NCI-H2029 (cell line): ENCODE data around the gene ATP5IF1.

Experiments used
- DNase-seq: peaks from one replicate; lab custom pipeline; 2025; lab: John Stamatoyannopoulos, UW

ATP5IF1 gene

DNA sequence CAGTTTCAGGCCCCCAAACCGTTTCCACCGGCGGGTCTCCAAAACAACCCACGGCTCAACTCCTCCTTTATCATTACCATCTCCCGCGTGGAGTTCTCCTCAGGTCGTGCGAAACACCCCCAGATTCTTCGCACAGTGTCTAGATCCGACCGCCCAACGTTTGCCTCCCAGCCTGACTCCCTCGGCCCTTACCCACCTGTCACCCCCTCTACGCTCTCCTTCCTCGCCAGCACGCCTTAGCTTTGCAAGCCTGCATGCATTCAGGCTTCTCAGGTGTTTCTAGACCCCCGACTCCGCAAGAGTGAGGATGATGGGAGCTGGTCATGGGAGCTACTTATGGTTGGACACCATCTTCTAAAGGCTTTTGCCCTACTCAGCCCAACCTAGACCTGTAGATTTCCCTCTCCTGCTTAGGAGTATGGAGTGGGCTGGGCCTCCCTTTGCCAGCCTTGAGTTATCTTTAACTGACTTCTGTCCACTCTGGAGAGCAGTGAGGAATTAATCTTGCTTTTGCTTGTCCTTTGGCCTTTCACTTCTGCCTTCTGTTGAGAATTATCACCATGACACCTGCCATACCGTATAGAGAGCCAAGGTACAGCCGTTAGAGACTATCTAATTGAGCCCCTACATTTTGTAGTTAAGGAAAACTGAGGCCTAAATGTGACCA, 865 bp downstream of the ATP5IF1 start:
- no peak for DNase-seq

GRCh38 chr1:28239004-28239403, 3.1 kb downstream of the ATP5IF1 start:
- no peak for DNase-seq

- DNase-seq = no peak
Observed at GRCh38 chr1:28240024-28240423, 4.1 kb downstream of the ATP5IF1 start.

- DNase-seq = no peak
Observed at GRCh38 chr1:28241638-28242241, 5.8 kb downstream of the ATP5IF1 start.

- DNase-seq = no peak
Observed at GRCh38 chr1:28243685-28244311, 7.9 kb downstream of the ATP5IF1 start.

- DNase-seq = no peak
Observed at GRCh38 chr1:28244549-28245251, 8.8 kb downstream of the ATP5IF1 start.

DNA sequence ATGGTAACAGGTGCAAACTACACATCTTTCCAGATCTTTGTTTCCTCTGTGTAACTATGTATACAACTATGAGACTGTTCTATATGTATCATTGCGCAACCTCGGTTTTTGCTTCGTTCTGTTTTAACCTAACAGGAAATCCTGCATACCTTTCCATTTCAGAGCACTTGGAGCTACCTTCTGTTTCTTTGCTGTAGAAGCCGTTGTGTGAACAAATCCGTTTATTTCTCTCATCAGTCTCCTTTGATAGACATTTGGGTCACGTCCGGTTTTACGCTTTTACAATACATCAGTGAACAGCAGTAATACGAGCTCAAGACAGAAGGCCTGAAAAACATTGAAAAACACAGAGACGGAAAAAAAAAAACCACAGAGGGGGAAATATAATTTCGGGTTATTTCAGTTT, 10.5 kb downstream of the ATP5IF1 start:
- DNase-seq = peak; percentile 7

DNA sequence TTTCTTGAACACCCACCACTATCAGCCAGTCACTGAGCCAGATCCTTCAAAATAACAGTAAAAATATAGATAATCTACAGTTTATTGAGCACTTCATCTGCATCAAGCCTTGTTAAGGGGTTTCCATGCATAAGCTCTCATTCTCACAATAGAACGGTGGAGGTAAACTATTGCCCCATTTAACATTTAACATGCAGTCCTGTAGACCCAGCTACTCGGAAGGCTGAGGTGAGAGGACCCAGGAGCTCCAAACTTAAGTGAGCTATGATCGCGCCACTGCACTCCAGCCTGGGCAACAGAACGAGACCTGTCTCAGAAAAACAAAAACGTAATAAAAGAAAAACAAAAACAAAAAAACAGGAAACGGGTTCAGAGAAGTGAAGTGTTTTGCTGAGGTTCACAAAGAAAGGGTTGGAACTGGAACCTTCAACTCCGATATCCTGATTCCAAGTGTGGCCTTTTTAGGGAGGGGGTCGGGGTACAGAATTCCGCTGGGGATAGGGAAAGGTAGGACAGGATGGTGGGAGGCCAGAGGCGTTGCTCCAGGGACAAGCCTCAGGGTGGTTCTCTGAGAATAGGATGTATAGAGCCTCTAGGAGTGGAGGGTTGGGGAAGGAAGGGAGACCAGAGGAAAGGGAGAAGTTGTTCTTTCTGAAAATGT, 11.8 kb downstream of the ATP5IF1 start:
- no peak for DNase-seq

GRCh38 chr1:28248273-28249012, 12.5 kb downstream of the ATP5IF1 start:
- DNase-seq = peak; percentile 23

- DNase-seq = peak; percentile 9
Observed at GRCh38 chr1:28249013-28249865, 13.3 kb downstream of the ATP5IF1 start.

- no peak for DNase-seq
Observed at GRCh38 chr1:28249866-28250295, 14.0 kb downstream of the ATP5IF1 start.

GRCh38 chr1:28256197-28256827, 20.4 kb downstream of the ATP5IF1 start:
- no peak for DNase-seq

DNA sequence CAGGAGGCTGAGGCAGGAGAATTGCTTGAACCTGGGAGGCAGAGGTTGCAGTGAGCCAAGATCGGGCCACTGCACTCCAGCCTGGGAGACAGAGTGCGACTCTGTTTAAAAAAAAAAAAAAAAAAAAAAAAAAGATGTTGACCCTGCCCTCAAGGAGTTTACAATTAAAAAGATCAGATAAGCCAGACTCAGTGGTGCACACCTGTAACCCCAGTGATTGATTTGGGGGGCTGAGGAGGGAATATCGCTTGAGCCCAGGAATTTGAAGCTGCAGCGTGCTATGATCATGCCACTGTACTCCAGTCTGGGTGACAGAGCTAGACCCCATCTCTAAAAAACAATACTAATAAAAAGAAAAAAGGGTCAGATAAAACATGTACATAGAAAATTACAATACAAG, 21.8 kb downstream of the ATP5IF1 start:
- DNase-seq = no peak

- DNase-seq = no peak
Observed at GRCh38 chr1:28258628-28259251, 22.8 kb downstream of the ATP5IF1 start.

- peak; percentile 91 for DNase-seq
Observed at GRCh38 chr1:28259252-28259933, 23.5 kb downstream of the ATP5IF1 start, which contains the start of gene SESN2. TSS of gene SESN2 (plus strand) at chr1:28259518. CDS start at chr1:28259848, 330 bp downstream.

- DNase-seq = no peak
Observed at GRCh38 chr1:28259934-28260802, 24.2 kb downstream of the ATP5IF1 start.

DNA sequence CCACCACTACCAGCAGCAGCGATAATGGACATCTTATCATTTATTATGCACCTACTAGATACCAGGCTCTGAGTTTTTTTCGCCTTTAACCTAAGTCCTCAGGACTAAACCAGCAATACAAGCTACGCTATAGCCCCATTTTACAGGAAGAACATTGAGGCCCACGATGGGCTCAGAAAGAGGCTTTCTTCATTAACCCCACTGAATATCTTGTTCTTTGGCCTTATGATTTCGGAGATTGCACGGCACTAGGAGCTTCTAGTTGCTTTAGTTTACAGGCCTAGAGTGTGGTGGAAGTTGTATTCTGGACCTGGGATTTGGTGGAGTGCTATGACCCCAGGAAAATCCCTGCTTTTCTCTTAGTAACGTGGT, 24.9 kb downstream of the ATP5IF1 start:
- DNase-seq = no peak

DNA sequence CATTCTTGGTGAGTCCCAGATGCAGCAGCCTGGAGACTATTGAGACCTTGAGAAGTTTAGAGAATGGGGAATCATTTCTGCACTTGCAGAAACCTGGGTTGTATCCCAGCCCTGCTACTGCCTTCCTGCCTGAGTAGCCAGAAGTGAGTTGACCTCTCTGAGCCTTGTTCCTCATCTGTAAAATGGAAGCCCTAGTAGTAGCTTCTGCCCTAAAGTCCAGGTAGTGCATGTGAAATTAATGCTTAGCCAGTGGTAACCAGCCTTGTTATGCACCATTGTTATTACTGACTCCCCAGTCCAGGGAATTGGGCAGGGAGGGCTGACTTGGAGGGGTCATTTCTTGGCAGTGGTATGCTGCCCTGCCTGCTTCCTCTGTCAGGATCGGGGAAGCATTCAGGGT, 29.0 kb downstream of the ATP5IF1 start:
- no peak for DNase-seq
